Tibial nerve (tissue), 3 donors: ENCODE measurements around the gene PTRH1.

Experiments
- POLR2A ChIP-seq, 2 donors: fragments of 450-650 bp; IDR thresholded peaks; one replicate each; pipeline ENCODE4 v1.6.1; 2017; ENCODE audit warnings: antibody characterized with exemption in 2 of 2, mild to moderate bottlenecking in 2 of 2, moderate library complexity in 2 of 2
- TF ChIP-seq, protein P1 (sequence below), 5 experiments: fragments of 200-600 bp in 3 of 5; fragments of 450-650 bp in 2 of 5; sonication (generic) in 3 of 5; IDR thresholded peaks; one replicate each; pipeline ENCODE4 v1.5.1; 2016 to 2019; ENCODE audit warnings: antibody characterized with exemption in 5 of 5, mild to moderate bottlenecking in 3 of 5, moderate library complexity in 2 of 5

DNA sequence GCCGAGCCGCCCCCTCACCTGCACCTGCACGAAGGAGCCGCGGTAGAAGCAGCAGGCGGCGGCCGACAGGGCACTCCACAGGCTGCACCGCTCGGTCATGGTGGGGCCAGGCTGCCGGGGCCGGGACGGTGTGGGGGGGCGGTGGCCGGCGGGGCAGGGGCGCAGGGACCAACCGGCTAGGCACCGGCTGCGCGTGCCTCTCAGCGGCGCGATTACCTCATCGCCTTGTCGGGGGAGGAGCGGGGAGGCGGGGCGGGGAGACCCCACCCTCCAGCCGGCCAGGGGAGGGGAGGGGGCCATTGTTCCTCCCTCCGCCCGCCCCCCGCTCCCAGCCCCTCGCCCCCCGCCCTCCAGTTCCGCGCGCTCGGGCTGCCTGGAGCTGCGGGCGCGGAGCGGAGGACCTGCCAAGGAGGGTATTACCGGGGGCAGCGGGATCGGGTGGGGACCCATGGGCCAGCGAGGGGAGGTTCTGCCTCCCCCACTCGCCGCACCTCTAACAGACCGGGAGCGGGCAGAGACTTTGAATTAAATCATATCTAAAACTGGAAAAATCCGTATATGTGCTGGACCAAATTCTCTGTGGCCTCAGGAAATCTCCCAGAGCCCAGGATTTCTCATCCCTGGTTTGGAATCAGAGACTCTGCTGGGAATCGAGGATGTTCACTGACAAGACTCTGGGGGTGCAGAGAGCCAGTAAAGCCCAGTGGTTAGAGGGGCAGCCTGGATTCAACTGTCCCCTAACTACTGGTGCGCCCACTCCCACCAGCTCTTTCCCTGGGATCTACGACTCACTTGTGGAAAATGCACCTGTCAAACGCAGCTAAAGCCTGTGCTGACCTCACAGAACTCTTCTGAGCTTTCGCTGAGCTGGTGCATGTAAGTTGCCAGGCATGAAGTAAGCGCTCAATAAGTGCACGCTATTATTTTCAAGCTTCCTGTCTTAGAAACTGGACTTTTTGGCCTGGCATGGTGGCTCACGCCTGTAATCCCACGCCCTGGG lies 39.9 kb upstream of the PTRH1 start:
- TF ChIP-seq, protein P1, sequence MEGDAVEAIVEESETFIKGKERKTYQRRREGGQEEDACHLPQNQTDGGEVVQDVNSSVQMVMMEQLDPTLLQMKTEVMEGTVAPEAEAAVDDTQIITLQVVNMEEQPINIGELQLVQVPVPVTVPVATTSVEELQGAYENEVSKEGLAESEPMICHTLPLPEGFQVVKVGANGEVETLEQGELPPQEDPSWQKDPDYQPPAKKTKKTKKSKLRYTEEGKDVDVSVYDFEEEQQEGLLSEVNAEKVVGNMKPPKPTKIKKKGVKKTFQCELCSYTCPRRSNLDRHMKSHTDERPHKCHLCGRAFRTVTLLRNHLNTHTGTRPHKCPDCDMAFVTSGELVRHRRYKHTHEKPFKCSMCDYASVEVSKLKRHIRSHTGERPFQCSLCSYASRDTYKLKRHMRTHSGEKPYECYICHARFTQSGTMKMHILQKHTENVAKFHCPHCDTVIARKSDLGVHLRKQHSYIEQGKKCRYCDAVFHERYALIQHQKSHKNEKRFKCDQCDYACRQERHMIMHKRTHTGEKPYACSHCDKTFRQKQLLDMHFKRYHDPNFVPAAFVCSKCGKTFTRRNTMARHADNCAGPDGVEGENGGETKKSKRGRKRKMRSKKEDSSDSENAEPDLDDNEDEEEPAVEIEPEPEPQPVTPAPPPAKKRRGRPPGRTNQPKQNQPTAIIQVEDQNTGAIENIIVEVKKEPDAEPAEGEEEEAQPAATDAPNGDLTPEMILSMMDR (IDR thresholded peaks at IDR 0.05), result no peak
- TF ChIP-seq POLR2A (IDR thresholded peaks at IDR 0.05), result no peak
